NCI-H1436 (cell line): ENCODE data around the gene TRAPPC12.
A peak's percentile ranks its signal among the peaks of the same experiment; 100 is the strongest.
"Not testable (repeated sequence)": the region's sequence is repeated elsewhere in the genome, so short reads cannot be mapped to it uniquely, and the experiment has no call there.

ENCODE experiments used
- DNase-seq: peaks from one replicate; lab custom pipeline; 2025; lab: John Stamatoyannopoulos, UW

The TRAPPC12 gene

DNA sequence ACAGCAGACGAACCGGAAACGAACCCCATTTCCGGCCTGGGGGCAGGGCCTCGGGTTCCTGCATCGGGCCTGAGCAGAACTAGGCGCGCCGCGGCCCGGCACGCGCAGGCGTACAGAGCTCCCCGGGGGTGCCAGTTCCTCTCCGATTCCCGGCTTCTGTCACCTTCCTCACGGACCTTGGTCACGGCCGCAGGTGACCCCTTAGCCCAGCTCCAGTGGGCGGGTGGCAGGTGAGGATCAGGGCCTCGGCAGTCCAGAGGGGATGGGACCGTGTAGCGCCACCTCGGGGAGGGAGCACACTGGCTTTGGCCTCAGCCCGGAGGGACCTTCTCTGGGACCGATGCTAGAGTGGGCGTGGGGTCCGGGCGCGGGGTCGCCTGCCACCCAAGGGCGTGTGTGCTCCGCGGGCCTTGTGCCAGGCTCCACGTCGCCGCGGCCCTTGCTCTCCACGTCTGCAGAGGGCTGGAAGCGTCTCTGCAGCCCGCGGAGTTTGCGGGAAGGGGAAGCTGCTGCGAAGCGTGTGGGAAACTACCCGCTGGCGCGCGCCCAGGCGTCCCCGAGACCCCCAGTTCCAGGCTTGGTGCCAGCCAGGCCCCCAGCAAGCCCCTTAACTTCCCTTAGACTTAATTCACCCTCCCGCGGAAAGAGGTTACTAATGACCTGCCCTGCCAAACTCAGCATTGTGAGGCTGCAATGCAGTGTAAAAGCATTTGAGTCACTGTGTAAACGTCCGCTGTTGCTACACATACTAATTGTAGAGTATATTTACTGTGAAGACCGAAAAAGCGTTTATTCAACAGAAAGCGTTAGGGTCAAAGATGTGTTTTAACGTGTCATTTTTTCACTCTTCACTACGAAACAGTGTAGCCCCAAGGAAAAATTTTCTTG is at the start of gene TRAPPC12:
TSS of gene TRAPPC12 (plus strand) at position 48 of the 888 bp plus-strand sequence. CDS start 7,930 bp downstream, outside the sequence.
- peak; percentile 90 for DNase-seq

GRCh38 chr2:3332133-3332532 is 47.4 kb upstream of the TRAPPC12 start:
- DNase-seq: no peak

- no peak for DNase-seq
Observed at GRCh38 chr2:3334392-3335345, 44.8 kb upstream of the TRAPPC12 start.

DNA sequence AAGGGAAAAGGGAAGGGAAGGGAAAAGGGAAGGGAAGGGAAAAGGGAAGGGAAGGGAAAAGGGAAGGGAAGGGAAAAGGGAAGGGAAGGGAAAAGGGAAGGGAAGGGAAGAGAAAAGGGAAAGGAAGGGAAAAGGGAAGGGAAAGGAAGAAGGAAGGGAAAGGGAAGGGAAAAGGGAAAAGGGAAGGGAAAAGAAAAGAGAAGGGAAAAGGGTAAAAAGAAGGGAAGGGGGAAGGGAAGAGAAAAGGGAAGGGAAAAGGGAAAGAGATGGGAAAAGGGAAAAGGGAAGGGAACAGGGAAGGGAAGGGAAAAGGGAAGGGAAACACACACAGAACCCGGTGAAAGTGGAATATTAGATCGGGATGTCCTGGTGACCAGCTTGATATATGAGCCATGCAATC is 42.6 kb upstream of the TRAPPC12 start:
- DNase-seq: no peak

DNA sequence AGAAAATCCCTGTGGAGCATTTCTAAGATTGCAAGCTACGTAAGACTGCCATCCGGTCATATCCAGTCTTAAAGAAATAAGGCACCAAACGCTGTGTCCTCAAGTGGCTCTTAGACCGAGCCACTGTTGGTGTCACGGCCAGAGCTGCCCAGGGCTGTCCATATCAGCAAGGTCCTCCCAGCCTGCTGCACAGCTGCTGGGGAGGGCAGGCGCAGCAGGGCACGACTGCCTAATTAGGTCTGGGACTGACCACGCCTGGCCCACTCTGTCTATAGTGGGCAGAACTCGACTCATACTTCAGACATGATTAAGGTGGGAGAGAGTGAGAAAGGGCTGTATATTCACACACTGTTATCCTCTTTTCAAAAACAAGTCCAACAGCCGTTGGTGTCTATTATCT is 41.2 kb upstream of the TRAPPC12 start:
- DNase-seq: no peak

GRCh38 chr2:3340144-3340543 is 39.4 kb upstream of the TRAPPC12 start:
- no peak for DNase-seq

DNA sequence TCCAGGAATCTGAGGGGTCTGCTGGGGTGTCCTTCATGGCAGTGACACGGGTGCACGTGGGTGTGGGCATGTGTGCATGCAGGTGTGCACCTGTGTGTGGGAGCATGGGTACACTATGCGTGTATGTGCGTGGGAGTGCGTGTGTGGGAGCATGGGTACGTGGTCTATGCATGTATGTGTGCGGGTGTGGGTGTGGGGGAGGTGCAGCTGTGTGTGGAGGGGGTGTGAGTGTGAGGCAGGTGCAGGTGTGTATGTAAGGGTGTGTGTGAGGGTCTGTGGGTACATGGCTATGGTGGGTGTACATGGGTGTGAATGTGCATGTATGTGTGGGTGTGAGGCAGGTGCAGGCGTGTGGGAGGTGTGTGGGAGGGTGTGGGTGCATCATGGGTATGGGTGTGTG is 38.2 kb upstream of the TRAPPC12 start:
- DNase-seq: no peak

DNA sequence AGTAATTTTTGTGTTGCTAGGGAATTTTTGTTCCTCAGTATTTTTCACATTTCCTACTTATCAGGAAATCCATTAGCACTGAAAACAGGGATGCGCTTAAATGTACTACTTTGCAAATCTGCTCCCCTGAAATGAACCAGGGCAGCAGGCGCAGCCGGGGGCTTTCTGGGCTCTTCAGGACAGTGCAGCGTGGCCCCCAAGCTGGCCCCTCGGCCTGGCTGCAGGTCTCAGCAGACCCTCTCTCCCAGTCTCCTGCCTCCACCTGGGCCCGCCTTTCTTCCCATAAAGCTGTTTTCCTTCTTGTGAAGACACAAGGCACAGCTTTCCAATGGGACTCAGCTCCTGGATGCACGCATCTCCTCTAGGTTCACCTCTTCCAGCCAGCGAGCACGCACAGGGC is 37.2 kb upstream of the TRAPPC12 start:
- DNase-seq: no peak

DNA sequence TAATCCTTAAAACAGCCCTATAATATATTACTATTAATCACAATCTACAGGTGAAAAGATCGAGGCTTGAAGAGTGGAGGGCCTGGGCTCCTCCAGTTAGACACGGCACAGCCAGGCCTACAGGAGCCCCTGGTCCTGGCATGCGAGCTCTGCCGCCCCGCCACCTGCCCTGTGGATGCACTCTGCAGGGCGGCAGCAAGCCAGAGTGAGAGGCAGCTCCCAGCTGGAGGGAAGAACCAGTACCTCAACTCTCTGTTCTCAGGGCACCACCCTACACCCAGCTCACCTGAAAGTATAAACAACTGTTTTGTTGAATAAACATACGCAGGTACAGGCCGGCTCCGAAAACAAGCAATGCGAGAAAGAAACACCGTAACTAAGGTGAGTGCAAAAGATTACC is 36.5 kb upstream of the TRAPPC12 start:
- DNase-seq: no peak

- DNase-seq: no peak
Observed at GRCh38 chr2:3344897-3345296, 34.6 kb upstream of the TRAPPC12 start.

DNA sequence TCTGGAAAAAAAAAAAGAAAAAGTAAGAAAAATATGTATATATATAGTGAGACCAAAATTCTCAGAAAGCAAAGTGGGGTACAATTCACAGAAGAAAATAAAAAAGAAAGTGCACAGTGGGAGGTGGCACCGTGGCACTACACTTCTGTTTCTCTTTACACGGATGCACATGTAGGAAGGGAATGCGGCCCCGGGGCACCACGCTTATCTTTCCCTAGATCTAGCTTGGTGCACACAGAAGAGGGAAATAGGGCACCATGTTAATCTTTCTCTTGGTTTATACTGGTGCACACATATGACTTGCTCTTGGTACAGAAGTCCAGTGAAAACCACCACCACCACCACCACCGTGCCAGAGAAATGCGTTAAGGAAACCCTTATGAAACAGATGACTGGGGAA is 33.9 kb upstream of the TRAPPC12 start:
- DNase-seq: no peak

GRCh38 chr2:3348767-3349166 is 30.7 kb upstream of the TRAPPC12 start:
- no peak for DNase-seq

DNA sequence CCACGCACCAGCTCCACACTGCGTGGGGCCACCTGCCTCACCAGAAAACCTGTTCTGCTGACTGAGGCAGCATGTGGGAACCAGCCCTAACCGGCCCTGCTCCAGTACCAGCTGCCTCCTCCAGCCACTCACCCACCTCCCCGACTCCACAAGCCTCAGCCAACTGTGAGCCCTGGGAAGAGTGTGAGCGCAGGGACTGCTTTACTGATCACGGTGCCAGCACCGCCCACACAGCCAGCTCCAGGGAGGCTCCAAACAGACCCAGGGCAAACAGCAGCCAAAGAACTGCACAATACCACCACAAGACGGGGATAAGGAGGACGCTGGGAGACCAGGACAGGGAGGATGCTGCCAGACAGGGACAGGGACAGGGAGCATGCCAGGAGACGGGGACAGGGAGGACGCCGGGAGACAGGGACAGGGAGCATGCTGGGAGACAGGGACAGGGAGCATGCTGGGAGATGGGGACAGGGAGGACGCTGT is 30.2 kb upstream of the TRAPPC12 start:
- DNase-seq: no peak

DNA sequence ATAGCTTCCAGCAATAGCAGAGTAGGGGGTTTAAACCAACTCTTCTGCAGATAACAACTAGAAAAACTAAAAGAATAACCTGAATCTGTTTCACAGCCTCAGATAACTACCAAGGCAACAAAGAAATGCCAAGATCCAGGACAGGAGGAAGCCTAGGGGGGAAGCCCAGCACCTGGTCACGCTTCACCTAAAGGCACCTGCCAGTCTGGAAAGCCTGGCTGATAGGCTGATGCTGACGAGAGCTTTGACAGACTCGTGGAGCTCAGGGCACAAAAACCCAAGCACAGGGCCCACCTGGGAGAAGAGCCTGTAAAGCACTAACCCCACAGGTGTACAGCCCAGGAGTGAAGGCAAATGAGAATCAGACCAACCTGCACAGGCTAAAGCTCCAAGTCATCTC is 24.5 kb upstream of the TRAPPC12 start:
- no peak for DNase-seq

- no peak for DNase-seq
Observed at GRCh38 chr2:3355951-3356569, 23.4 kb upstream of the TRAPPC12 start.

- no peak for DNase-seq
Observed at GRCh38 chr2:3356799-3357198, 22.7 kb upstream of the TRAPPC12 start.

- DNase-seq: not testable (repeated sequence)
Observed at GRCh38 chr2:3357446-3357845, 22.0 kb upstream of the TRAPPC12 start.

DNA sequence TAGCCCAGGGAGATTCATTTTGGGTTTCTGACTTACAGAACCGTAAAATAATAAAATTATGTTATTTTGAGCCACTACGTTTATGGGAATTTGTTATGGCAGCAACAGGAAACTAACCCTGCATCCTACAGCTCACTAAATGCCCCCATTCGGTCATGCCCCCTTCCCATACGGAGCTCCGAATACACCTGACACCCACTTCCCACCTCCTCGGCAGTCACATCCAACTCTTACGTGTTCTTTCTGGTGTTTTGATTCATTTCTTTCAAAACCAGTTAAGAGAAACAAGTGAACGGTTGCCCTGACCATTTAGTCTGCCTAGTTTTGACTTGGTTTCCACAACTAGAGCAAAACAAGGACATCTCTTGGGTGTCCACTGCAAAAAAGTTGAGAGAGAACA is 21.6 kb upstream of the TRAPPC12 start:
- DNase-seq: no peak

- DNase-seq: no peak
Observed at GRCh38 chr2:3361518-3362389, 17.7 kb upstream of the TRAPPC12 start.

GRCh38 chr2:3365219-3365618 is 14.3 kb upstream of the TRAPPC12 start:
- DNase-seq: no peak

DNA sequence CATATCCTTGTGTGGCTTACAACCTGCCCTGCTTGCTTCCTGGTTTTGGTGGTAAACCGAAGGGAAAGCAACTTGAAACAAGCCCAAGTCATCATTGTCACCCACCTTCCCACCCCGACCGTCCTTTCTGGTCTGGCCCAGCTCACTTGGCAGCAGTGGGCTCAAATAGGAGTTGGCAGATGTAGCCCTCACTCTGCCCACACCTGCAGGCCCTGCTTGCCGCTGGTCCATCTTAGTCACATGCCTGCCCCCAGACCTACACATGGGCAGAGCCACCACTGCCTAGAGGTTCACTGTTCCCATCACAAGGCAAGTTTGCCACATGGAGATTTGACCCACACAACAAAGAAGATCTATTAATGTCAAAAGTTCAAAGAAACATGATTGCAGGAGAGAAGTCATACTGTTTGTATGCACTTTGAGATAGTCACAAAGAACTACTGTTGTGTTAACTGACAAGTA is 11.2 kb upstream of the TRAPPC12 start:
- DNase-seq: no peak
